ENCODE results near the gene ZMAT5.

The ZMAT5 gene, protein sequence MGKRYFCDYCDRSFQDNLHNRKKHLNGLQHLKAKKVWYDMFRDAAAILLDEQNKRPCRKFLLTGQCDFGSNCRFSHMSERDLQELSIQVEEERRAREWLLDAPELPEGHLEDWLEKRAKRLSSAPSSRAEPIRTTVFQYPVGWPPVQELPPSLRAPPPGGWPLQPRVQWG

DNA sequence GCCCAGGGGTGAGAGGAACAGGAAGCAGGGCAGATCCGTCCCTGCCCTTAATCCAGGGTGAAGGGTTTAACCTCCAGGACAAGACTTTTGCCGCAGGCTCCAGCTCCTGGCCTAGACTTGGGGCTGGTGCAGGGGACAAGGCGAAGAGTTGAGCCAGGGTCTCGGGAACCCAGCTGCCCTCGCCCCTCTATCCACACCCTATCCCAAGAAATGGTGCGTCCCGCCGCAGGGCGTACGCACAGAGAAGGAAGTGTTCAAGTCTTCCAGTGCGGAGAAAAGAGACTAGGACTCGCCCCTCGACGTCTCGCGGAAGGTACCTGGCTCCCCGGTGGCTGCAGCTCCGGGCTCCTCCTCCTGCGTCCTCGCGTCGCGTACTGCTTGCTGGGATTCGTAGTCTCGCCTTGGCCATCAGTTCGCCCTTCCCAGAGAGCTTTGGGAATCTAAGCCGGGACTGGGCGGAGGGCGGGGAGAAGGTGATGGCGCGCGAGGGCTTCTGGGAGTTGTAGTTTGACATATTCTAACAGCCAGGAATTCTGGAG lies at the start of gene ZMAT5:
Gene ZMAT5 (minus strand): TSS at position 376 of the 539 bp plus-strand sequence. CDS start 18,463 bp downstream, outside the sequence.
- peak; percentile 90 for DNase-seq
- peak; percentile 98 for ATAC-seq

DNA sequence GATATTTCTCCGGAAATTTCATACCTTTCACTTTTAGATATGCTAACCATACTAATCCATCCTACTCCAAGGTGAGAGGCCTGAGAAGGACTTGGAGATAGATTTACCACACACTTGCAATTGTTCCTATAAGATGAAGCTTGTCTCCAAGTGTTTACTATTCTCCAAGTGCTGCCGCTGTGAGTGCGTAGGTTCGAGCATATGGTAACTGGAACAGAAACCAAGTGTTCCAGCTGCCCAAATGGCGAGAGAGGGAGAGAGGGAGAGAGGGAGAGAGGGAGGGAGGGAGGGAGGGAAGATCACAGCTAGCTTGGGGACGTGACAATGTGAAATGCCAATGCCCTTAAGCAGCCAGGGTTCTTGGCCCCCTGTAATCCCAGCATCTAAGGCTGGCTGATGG lies 49.7 kb upstream of the ZMAT5 start:
- DNase-seq (no peak), ATAC-seq (no peak)

DNA sequence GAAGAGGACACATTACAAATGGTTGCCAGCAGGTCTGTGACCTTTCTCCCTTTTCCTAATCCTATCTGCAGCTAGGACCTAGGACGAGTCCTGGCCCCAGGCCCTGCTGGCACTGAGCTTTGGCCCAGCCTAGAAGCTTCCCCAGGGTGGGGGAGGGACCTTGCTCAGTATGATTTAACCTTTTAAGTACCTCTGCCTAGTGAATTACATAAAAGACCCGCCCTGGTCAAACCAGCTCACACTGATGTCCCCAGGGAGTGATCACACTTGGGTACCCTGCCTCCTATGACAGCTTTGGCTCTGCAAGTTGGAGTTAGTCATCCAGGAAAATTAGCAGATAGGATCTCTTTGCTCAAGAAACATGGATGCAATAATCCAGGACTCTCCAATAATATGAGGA lies 49.3 kb upstream of the ZMAT5 start:
- no peak for DNase-seq
- ATAC-seq = no peak

DNA sequence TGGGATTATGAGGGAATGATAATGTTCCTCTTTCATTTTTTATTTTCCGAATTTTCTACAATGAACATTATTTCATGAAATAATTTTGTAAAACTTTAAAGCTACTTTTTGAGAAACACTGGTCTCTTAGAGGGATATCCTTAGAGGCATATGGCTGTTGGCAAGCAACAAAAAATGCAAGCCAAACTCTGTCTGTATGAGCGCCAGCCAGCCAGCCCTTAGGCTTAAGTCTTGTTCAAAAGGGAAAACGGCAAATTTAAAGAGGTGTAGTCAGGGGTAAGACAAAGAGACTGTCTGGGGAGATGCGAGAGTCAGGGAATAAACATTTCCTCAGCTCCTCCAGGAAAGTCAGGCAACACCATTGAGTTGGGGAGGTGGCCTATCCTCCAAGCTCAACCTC lies 48.8 kb upstream of the ZMAT5 start:
- DNase-seq = no peak
- no peak for ATAC-seq

DNA sequence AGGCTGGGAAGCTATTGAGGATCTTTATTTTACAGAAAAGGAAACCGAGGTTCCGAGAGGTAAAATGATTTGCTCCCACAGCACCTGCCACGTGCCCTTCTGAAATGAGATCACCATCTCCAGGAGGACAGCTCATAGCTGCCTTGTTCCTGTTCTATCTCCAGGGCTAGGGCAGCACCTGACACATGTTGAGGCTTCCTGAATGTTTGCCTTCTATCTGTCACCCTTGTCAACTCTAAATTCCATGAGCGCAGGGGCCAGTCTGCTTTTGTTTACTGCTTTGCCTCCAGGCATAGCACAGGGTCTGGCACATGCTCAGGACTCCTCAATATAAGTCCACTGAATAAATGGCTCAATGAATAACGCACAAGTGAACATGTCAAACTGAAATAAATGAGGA lies 47.2 kb upstream of the ZMAT5 start:
- DNase-seq (no peak), ATAC-seq (no peak)

DNA sequence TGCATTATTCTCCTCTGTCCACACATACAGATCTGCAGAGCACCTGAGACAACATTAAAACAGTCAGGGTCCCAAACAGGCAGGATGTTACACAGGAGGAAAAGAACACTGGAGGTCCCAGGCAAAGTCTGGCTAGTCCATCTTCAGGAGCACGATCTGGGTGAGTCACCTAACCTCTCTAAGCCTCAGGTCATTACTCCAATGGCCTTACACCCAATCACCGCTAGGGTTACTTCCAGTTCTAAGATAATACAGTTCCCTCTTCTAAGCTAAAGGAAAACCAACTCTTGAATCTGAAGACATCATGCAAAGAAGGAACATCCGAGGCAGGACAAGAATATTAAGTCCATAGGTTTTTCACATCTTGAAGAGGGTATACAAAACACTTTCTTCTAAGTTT lies 46.8 kb upstream of the ZMAT5 start:
- DNase-seq = no peak
- no peak for ATAC-seq

DNA sequence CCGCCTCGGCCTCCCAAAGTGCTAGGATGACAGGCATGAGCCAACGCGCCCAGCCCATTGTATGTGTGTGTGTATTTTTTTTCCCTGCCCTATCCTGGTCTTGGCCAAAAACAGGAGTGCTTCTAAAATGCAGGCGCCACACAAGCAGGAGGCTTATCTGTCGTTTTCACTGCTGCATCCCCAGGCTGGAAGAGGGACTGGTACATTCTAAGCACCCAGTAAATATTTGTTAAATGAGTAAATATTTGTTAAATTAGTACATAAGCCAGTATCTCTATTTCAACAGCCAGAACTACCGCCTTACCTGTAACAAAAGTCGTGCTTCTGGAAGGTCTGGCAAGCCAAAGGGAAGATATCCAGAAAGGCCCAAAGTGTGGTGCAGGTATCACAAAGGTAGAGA lies 46.3 kb upstream of the ZMAT5 start:
- no peak for ATAC-seq
- no peak for DNase-seq

DNA sequence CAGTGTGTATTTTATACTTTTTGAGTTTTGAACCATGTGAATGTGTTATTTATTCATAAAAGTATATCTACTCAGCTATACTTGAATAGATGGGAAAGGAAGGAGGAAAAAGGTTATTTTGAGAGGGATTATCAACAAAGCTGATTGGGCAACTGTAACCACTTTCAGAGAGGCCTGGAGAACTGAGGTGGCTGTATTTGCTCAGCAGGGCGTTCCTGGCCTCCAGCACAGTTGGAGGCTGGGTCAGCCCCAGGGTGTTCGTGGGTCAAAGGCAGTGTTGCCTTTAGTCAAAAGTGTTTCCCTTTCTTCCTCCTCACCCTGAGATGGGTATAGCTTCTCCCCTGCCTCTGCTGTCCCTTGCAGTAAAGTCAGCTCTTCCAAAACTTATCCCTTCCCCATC lies 44.6 kb upstream of the ZMAT5 start:
- DNase-seq (no peak), ATAC-seq (no peak)

DNA sequence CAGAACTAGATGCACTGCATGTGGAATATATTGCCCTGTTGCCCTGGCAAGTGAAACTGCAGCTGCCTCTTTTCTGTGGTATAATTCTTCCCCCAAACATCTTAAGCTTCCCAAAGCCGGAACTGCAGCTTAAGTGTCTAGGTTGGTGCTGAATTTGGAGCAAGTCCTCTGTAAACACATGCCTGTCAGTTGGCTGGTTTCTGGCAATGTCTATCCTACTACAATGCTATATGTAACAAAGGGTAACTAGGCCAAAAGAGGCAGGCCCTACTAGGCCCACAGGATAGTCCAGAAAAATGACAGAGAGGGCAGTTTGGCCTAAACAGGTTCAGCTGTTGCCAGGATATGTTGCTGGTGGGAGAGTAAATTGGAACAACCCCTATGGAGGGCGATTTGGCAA lies 43.4 kb upstream of the ZMAT5 start:
- DNase-seq (no peak), ATAC-seq (no peak)

DNA sequence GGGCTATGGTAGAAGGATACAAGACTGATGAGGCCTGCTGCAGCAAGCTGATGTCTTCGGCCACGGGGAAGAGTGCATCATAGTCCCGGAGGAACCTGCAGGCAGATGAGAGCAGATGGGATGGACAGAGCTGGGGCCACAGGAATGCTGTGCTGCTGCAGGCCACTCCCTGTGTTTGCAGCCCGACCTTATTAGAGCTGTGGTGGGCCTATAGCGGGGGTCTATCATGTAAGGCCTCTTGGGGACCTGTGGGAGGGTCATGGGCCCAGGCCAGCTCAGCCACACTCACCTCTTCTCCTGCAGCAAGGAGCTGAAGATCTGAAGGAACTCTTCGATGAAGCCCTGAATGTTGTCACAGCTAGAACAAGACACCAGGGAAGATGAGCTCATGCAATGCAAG lies 39.4 kb upstream of the ZMAT5 start:
- ATAC-seq (no peak), DNase-seq (no peak)

DNA sequence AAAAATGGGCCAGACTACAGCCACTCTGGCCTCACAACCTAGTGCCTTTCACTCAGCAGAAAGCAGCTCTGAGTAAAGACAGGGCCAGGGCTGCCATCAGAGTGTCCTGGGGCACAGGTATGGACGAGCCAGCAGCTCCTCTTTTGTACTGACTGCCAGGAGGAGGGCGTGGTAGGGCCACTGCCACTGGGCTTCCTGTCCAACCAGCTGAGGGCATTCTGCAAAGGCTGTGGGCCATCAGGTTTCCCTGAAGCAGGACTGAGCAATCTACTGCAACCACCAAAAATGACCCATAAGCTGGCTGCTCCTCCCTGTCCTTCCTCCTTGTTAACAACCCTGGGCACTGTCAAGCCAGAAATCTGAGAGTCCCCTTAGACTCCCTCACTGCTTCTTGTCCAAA lies 38.2 kb upstream of the ZMAT5 start:
- ATAC-seq (no peak), DNase-seq (no peak)

DNA sequence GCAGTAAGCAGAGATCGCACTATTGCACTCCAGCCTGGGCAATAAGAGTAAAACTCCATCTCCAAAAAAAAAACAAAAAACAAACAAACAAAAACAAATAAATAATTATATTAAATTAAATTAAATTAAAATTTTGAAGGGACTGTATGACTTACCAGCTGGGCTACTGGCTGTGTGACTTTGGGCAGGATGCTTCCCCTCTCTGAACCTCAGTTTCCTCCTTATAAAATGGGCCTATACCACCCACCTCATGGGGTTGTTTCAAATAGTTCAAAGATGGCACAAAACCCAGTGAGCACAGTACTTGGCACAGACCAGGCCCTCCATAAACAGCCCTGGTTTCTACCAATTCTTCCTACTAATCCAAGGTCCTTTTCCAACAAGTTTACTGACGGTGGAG lies 36.4 kb upstream of the ZMAT5 start:
- DNase-seq (no peak), ATAC-seq (no peak)

DNA sequence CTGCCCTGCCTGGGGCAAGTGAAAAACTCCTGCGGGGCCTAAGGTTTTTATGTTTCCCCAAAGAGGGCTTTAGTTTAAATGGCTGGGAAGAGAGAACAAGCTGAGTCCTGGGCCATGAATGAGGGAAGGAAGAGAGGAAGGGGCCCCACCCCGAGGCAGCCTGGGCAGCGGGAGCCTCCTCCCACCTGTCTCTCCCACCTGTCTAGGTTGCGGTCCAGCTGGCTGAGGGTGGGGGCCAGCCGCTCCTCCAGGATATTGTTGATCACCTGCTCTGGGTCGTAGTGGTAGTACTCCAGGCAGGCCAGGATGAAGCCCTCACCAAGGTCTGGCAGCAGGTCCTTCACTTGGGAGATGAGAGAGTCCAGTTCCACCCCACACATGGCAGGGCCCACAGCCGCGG lies 35.0 kb upstream of the ZMAT5 start:
- DNase-seq (no peak), ATAC-seq (no peak)

DNA sequence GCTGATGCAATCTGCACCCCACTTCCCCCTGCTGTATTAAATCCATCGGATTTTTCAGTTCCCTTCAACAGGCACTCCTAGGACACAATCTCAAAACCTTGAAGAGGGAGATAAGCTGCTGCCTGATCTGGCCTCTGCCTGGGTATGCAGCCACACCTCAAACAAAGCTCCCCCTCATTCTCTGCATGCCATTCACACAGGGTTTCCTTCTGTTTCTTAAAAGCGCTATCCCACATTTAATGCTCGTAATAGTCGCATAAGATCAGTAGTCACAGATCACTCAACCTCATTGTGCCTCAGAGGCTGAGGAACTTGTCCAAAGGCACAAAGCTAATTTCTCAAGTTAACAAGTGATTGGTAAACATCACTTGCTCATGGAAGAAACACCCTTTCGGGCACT lies 34.3 kb upstream of the ZMAT5 start:
- ATAC-seq (no peak), DNase-seq (no peak)

DNA sequence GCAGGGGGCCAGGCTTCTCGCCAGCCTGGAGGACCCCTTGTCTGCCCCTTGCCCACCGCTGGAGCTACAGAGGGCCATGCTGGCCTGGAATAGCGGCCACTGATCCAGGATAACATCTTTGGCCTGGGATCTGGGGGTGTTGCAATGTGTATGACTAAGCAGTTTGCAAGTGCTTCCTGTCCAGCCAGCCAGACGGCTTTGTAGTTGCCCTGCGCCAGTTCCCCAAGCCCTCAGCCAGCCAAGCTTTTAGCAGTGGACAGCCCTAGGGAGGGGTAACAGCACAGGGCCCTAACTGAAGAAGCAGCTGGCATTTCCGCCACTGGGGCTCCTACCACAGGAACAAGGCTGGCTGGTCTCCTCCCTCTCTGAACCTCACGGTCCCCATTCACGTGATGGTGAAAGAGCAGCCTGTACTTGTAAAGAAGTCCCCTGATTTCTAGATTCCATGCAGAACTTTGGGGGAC lies 32.4 kb upstream of the ZMAT5 start:
- no peak for DNase-seq
- ATAC-seq = no peak

DNA sequence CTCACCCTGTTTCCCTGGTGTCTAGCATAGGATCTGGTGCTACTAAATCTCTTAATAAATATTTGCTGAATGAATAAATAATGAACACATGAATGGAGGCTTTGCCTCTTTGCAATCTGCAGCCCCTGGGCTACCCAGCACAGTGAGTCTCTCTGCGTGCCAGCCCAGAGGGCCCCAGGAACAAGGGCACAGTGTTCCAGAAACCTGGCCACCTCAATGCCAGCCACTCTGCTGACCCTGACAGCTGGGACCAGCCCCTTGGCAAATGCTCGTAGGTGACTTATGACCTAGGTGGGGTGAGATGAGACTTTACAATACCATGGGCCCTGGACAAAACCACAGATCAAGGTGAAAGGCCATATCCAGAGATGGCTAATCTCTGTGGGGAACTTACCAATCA lies 32.0 kb upstream of the ZMAT5 start:
- no peak for ATAC-seq

DNA sequence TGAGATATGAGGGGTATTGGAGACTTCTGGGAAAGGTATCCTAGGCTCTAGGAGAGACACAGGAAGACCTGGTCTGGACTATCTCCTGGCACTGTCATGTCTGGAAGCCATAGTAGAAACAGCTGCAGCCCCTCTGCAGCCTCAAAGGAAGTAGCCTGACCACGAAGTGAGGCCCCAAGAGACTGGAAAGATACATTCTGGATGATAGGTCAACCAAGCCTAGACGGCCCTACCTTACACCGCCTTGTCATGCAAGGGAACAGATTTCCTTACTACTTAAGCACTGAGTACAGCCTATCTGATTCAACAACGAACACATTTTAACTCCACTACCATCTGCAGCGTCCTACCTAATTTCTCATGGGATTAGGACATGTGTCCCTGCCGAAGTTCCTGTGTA lies 31.5 kb upstream of the ZMAT5 start:
- peak; percentile 10 for ATAC-seq

More for the DNA sequence above, 32.0 kb upstream of the ZMAT5 start:
- DNase-seq = no peak

DNA sequence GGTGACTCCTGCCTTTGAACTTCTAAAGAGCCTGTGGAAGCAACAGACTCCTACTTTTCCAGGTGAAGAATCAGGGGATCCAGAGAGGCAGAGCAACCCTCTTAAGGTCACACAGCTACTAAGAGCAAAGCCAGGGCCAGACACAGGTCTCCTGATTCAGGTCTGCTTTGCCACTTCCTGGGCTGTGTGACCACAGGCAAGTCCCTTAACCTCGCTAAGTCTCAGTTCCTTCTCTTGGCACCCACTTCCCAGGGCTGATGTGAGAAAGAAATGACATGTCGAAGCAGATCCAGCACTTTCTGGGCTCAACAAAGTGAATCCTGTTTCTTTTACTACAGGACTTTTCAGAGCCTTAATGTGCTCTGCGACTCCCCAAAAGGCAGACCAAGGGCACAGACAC lies 30.5 kb upstream of the ZMAT5 start:
- no peak for DNase-seq
- ATAC-seq = no peak

More for the DNA sequence above, 31.5 kb upstream of the ZMAT5 start:
- no peak for DNase-seq

DNA sequence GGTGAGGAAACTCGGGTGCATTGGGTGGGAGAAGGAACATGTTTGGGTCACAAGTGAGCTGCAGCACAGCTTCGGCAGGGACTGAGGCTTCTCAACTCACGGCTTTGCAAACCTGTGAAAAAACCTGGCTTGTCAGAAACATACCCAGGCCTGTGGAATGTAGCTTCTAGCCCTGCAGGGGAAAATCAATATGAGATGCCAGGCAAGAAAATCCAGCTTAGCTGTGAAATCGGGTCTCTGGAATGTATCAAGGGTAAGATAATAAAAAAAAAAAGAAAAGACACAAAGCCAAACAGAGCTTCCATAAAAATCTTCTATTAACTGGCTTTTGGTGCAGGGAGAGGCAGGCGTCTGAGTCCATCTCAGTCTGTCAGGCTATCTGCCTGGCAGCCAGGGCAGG lies 28.9 kb upstream of the ZMAT5 start:
- DNase-seq (no peak), ATAC-seq (no peak)

DNA sequence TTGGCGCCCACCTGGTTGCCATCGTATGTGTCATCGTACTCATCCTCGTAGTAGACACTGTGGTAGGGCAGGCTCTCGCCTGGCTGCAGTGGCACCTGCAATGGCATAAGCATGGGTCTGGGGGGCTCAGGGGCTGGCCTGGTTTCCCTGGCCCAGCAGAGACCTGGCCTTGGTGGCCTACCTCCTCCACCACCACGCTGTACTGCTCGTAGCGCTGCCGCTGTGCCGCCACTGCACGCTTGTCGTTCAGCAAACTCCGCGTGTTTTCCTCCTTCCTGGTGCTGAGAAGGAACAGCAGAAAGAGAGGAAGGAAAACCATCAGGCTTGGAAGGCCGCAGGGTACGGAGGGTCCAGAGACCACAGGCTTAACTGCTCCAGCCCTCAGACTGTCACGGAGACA lies 26.6 kb upstream of the ZMAT5 start:
- ATAC-seq (no peak), DNase-seq (no peak)

DNA sequence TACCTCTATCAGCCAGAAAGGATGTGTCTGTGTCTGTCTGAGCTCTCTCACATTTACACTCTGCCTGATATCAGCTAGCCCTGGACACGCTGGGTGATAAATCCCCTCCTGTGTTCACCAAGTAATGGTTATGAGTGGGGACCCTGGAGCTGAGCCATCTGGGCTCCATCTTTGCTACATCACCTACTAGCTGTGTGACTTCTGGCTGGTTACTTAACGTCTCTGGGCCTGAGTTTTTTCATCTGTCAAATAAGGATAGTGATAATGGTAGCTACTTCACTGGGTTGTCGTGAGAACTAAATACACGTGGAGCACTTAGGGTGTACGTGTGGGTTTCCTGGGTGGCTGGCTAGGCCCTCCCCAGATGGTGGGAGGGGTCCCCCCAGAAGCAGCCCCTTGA lies 23.3 kb upstream of the ZMAT5 start:
- ATAC-seq (no peak), DNase-seq (no peak)

DNA sequence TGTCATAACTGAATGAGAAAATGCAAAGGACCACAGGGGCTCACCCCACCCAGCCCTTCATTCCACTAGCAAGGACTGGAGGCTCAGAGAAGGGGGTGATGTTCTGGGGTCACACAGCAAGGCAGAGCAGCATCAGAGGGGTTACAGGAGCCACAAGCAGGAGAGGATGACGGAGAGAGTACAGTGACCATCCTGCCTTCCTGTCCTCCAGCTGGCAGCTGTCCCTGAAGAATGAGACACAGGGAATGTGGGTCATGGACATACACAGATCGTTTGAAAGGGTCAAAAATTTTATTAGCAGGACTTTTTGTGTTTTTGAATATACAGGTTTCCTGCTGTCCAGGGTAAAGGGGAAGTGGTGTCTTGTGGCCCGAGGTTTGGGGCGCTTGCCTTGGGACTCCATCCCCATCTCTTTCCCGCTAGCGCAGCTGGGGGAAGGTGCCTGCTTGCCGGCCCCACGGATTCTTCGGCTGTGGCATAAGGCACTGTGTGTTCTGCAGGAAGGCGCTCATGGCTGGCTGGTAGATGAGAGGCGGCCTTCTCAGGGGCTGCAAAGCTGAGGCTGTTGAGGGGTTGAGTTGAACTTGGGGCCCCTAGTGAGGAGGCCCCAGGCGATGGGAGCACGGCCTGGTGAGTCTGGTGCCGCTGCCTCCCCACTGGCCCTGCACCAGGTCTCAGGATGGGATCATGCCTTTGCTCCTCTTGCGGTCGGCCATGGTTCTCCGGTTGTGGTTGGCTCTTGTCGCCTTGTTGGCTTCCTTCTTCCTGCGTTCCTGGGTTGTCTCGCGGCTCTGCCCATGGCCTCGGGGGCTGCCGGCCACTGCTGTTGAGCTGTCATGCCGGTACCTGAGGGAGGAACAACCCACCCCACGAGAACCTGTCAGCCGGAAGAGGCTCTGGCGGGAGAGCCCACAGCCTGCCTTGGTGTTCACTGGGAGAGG lies 21.8 kb upstream of the ZMAT5 start:
- DNase-seq = no peak
- ATAC-seq = no peak

DNA sequence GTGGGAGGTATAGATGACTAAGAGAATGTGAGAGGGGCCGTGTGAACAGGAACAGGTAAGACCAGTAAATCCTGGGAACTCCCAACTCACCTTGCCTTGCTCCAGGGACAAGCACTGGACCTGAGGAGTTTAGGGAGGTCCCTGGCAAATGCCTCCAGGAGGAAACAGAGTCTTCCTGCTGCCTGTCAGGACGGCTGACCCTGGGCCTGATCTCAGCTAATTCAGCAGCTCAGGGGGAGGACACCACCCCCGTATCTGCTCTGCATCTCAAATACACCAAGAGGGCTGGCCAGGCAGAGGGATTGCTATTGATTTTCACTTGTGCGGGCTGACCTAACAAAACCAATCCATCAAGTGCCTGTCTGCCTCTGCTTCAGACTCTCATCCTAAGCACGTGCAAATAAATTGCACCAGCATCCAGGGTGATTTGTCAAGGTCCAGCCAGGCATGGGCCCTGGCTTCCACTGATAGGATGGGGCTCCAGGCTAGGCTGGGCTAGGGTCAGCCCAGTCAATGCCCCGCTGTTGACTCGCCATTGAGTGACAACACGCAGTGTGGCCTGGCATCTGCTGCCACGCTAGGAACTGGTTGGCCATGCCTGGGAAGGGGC lies 20.7 kb upstream of the ZMAT5 start:
- DNase-seq = no peak
- ATAC-seq = peak; percentile 23
